Prostate gland (tissue), 2 donors: ENCODE data around the gene KMT2A. TPM values are rescaled to one million over a fixed set of nuclear protein-coding genes. Genes with fewer than 3 reads are reported as not detected.
"Not testable (repeated sequence)": the region's sequence is repeated elsewhere in the genome, so short reads cannot be mapped to it uniquely, and the experiment has no call there.

Experiments
- DNase-seq: peaks from one replicate; pipeline ENCODE4 v3.0.0-alpha.2; 2019; ENCODE audit warnings: low spot score
- H3K27ac ChIP-seq, 2 donors: fragments of 200-600 bp; sonication (generic); 2 replicates each; pipeline ENCODE4 v1.5.1; 2017 to 2019
- H3K27me3 ChIP-seq: fragments of 200-600 bp; sonication (generic); replicated peaks from 2 replicates; pipeline ENCODE4 v1.5.1; 2019; ENCODE audit not compliant: insufficient read depth
- H3K36me3 ChIP-seq, 2 donors: fragments of 200-600 bp; sonication (generic); 1 replicate in 1 of 2; 2 replicates in 1 of 2; pipeline versions ENCODE4 v1.5.1 to v1.8.1; 2017 to 2019
- H3K4me1 ChIP-seq: fragments of 200-600 bp; sonication (generic); replicated peaks from 2 replicates; pipeline ENCODE4 v1.5.1; 2019
- H3K4me3 ChIP-seq, 2 donors: fragments of 200-600 bp; sonication (generic); 2 replicates each; pipeline ENCODE4 v1.5.1; 2017 to 2019
- H3K9me3 ChIP-seq: fragments of 200-600 bp; sonication (generic); 2 replicates; pipeline ENCODE4 v1.5.1; 2017
- CTCF ChIP-seq, 4 experiments: fragments of 200-600 bp in 2 of 4; fragments of 450-650 bp in 2 of 4; sonication (generic) in 2 of 4; IDR thresholded peaks; 1 replicate in 3 of 4; 2 replicates in 1 of 4; pipeline ENCODE4 v1.5.1; 2016 to 2019; ENCODE audit warnings: antibody characterized with exemption in 4 of 4, mild to moderate bottlenecking in 2 of 4, moderate library complexity in 2 of 4
- POLR2A ChIP-seq: fragments of 450-650 bp; IDR thresholded peaks from one replicate; pipeline ENCODE4 v1.6.1; 2016; ENCODE audit warnings: antibody characterized with exemption, mild to moderate bottlenecking
- POLR2AphosphoS5 ChIP-seq: sonication (generic); formaldehyde crosslinking; IDR thresholded peaks from one replicate; pipeline ENCODE4 v1.6.1; 2017; ENCODE audit warnings: antibody characterized with exemption
- WGBS: methylation state at CpG from one replicate; pipeline ENCODE4 v1.1.5; 2018; 5-methylcytosine and 5-hydroxymethylcytosine counted together
- intact Hi-C: fragments of 100-400 bp; cut with DNase I; formaldehyde crosslinking; loops from one replicate; pipeline ENCODE4 v1.14.2; 2022
- total RNA-seq, 2 donors: library from RNA; depleted of rRNA; stranded (reverse); fragments of >200 nt; gene quantifications; one replicate each; pipeline ENCODE4 v1.1.0, GENCODE V29; 2016

Gene KMT2A
- total RNA-seq, 2 donors from 2014 or later: 82.6 to 89.0 TPM

- Histone ChIP-seq H3K27ac (no peak overlapping the region), H3K27me3 (no peaks in the 10 kb centered on the region), H3K4me3 (no peak overlapping the region), H3K36me3 (no peaks in the 10 kb centered on the region), H3K9me3 (no peaks in the 10 kb centered on the region), H3K4me1 (no peaks in the 10 kb centered on the region)
- TF ChIP-seq CTCF (IDR thresholded peaks at IDR 0.05): no peak
- no peak for TF ChIP-seq POLR2AphosphoS5
- TF ChIP-seq POLR2A: no peak
- no peak for DNase-seq
- intact Hi-C loops: no loop called here
- whole genome bisulfite sequencing: 93% methylated on average over 4 of the region's 4 CpGs
Observed at GRCh38 chr11:118449316-118449918, 13.1 kb downstream of the KMT2A start.

- intact Hi-C loops: no loop called here
- DNase-seq: no peak
- no peaks in the 10 kb centered on the region for H3K36me3 ChIP-seq
- no peak overlapping the region for H3K4me3 ChIP-seq
- no peaks in the 10 kb centered on the region for H3K27me3 ChIP-seq
- no peak overlapping the region for H3K27ac ChIP-seq
- no peaks in the 10 kb centered on the region for H3K4me1 ChIP-seq
- WGBS: 66% methylated on average over 1 of the region's 1 CpG
- H3K9me3 ChIP-seq: no peaks in the 10 kb centered on the region
- no peak for TF ChIP-seq POLR2A
- TF ChIP-seq CTCF (IDR thresholded peaks at IDR 0.05): no peak
- no peak for TF ChIP-seq POLR2AphosphoS5
Observed at GRCh38 chr11:118450451-118450850, 14.2 kb downstream of the KMT2A start.

GRCh38 chr11:118462178-118462577 lies 25.9 kb downstream of the KMT2A start:
- 88% methylated on average over 2 of the region's 2 CpGs for WGBS
- Histone ChIP-seq H3K36me3 (no peaks in the 10 kb centered on the region), H3K27ac (no peak overlapping the region), H3K4me3 (no peak overlapping the region), H3K9me3 (no peaks in the 10 kb centered on the region), H3K27me3 (no peaks in the 10 kb centered on the region), H3K4me1 (no peaks in the 10 kb centered on the region)
- no peak for DNase-seq
- no peak for TF ChIP-seq POLR2AphosphoS5
- no peak for TF ChIP-seq POLR2A
- TF ChIP-seq CTCF (IDR thresholded peaks at IDR 0.05): no peak
- intact Hi-C loops: no loop called here

- H3K27me3 ChIP-seq, intact Hi-C loops, H3K4me1 ChIP-seq, H3K27ac ChIP-seq, H3K36me3 ChIP-seq, H3K4me3 ChIP-seq, DNase-seq, H3K9me3 ChIP-seq: not testable (repeated sequence)
- WGBS: 94% methylated on average over 2 of the region's 2 CpGs
Observed at GRCh38 chr11:118468968-118469367, 32.7 kb downstream of the KMT2A start.

GRCh38 chr11:118471030-118471429 lies 34.7 kb downstream of the KMT2A start:
- Histone ChIP-seq H3K4me1 (no peaks in the 10 kb centered on the region), H3K9me3 (no peaks in the 10 kb centered on the region), H3K36me3 (no peaks in the 10 kb centered on the region), H3K27me3 (no peaks in the 10 kb centered on the region), H3K27ac (no peak overlapping the region), H3K4me3 (no peak overlapping the region)
- TF ChIP-seq POLR2AphosphoS5 (no peak), CTCF (IDR thresholded peaks at IDR 0.05) (no peak), POLR2A (no peak)
- 90% methylated on average over 2 of the region's 2 CpGs for WGBS
- intact Hi-C loops: no loop called here
- DNase-seq: no peak
